Eye (tissue), 1 donor: Measurements from ENCODE around the gene BTG2.
"Not testable (repeated sequence)": the region's sequence is repeated elsewhere in the genome, so short reads cannot be mapped to it uniquely, and the experiment has no call there.

Experiments used
- DNase-seq: peaks from one replicate; pipeline ENCODE4 v3.0.0-alpha.2; 2015

BTG2 gene

DNA sequence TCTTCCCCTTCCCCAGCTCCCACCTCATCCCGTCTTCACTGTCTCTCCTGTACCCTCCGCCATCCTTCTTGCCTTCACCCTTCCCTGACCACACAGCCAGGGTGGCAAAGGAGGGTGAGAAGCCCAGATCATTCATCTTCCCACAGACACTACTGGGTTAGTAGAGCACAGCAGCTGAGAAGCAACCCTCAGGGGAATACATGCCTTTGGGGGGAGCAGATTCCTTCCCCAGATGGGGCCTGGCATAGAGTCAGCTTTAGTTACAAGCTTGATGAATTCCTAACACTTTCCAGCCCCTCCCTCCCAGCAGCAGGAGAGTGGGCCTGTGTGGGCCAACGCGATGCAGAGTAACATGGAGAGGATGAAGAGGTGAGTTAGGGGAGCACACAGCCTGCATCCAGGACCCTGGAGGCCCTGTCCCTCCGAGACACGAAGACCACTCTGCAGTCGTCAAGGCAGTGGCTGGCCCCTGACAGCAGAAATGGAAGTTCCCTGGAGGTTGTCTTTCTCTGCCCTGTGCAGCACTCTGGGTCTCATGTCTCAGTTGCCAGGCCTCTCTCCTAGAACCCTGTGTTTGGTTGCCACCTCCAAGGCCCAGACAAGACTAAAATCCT lies 8.8 kb upstream of the BTG2 start:
- peak; percentile 74 for DNase-seq

DNA sequence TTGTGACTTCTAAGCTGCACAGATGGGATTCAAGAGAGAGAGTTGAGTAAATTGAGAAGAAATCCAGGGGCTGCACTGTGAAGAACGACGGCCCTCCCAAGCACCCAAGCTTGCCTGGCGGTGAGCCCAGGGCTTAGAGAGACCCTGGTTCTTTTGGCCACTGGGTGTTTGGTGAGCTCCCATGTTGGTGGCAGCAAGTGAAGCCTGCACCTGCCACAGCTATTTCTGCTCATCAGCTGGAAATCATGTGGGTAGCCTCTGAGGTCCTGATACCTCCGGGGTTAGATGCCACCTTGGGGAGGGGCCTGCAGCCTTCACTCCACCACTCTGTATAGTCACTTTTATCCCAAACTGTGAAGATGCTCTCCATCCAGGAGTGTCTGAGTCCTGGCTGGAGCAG lies 6.2 kb upstream of the BTG2 start:
- DNase-seq: no peak

DNA sequence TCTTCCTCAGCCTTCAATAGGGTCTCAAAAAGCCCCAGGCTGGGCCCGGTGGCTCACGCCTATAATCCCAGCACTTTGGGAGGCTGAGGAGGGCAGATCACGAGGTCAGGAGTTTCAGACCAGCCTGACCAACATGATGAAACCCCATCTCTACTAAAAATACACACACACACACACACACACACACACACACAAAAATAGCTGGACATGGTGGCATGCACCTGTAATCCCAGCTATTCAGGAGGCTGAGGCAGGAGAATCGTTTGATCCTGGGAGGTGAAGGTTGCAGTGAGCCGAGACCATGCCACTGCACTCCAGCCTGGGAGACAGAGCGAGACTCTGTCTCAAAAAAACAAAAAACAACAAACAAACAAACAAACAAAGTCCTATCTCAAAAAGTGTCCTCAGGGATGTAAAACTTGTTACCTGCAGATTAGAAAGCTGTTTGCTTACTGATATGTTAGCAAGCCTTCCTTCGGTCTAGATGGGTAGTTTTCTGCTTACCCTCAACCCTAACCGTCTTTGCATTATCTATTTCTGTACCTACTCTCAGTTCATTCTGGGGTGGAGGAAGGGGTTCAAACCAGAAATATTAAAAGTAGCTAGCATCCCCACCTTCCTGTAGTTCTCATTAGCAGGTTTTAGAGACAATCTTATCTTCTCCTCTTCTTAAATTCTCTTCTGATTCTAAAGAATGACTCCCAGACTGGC lies 5.4 kb upstream of the BTG2 start:
- DNase-seq: not testable (repeated sequence)

DNA sequence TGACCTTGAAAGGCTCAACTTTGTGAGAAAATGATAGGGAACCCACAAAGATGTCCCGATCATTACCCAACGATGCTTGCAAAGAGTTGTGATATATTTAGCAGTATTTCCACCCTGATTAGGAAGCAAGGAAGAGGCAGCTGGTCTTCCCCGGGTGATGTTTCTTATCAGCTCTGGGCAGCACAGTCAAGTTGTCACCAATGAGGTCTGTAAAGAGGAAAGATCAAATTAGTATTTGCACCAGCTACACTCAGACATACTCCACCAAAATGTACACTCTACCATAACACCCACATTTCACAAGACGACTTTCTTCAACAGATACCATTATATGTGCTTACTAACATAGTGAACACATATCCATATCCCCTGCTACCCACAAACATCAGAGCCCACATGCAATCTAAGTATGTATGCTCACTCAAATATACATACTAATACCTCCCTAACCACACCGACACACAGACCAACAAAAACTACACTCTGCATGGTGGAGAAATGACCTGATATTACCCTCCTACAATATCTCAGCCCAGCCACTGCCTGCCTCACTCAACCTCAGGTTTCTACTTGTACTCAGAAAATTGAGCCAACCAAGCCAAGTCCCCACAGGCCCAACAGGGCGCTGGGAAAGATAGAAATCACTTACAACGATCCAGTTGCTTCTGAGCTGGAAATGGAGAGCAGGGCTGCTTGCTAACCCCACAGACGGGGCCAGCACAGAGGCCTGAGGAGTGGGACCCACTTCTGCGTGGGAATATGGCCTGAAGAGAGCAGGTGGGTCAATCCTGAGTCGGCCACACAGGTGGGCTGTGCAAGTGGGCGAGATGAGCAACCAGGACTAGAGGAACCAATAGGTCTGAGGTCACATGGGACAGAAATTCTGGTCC lies 4.6 kb upstream of the BTG2 start:
- DNase-seq: no peak

DNA sequence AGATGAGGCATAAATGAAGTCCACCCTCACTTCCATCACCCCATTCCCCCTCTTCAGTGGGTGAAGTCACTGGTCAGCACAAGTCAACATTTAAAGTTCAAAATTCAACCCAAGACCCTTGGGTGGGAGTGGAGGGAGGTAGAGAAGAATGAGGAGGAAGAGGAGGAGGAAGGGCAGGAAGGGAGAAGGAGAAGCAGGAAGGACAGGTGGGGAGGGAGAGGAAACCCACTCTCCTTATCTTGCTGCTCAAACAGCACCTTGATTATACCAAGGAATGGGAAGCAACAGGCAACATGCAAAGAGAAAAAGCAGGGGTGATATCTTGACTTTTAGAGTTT lies 4.0 kb upstream of the BTG2 start:
- no peak for DNase-seq

DNA sequence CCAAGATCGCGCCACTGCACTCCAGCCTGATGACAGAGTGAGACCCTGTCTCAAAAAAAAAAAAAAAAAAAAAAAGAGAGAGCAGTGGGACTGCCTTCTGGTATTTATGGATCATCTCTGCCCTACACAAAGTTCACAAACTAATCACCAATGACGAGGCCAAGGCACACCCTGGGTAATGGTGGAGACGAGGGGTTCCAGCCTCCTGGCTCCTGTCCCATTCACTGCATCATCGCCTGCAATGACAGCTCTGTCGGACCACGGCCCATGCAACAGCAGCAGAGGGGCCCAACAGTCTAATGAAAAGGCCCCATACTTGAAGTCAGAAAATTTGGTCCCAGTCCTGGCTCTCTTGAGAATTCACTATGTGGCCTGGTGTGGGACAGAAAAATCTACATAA lies 2.9 kb upstream of the BTG2 start:
- no peak for DNase-seq

DNA sequence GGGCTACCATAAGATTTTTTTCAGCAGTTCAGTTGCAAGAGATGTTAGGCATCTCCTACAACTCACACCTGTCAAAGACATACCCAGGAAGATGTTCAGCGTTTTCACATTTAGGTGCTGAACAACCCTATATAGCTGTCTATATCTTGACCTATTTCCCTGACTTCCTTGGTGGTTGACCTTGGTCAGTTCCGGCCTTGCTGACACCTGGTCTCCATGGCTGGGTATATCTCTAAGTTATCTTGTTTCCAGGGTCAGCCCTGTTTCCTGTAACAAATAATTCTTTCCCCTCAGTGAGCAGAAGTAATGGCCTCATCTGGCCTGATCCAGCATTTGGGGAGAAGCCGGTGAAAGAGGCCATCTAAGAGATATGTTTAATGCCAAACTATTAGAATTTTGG lies 2.4 kb upstream of the BTG2 start:
- DNase-seq: no peak

DNA sequence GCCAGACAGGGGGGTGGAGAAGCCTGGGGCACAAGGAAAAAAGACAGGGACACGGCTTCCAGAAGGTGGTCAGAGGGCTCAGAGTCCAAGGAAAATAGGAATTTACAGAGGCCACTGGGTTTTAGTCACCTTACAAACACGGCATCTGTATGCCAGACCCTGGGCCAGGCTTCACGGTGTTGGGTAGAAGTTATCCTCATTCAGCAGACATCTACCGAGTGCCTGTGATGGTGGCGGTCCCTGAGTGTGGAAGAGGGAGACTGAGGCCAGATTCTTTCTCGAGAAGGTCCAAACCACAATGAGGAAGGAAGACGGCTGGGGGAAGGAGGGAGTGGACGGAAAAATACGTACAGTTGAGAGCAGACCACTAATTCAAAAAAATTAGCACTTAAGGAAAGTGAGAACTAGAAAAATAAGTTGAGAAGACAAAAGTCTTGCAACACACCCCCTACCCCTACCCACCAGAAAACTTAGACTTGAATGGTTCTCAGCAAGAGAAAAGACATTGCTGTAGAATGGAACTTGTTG lies 864 bp upstream of the BTG2 start:
- no peak for DNase-seq

DNA sequence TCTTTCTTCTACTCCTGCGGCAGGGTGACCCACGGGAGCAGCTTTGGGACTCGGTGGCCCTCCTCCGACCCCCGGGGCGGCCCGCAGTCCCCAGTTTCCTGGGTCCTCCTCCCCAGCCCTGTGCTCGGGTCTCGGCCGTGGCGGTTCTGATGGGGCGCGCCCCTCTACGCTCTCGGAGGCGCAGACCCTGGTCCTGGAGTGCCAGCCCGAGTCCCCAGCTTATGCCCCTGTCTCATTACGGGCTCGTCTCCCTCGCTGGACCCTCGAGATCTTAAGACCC lies 430 bp downstream of the BTG2 start:
- peak; percentile 72 for DNase-seq

DNA sequence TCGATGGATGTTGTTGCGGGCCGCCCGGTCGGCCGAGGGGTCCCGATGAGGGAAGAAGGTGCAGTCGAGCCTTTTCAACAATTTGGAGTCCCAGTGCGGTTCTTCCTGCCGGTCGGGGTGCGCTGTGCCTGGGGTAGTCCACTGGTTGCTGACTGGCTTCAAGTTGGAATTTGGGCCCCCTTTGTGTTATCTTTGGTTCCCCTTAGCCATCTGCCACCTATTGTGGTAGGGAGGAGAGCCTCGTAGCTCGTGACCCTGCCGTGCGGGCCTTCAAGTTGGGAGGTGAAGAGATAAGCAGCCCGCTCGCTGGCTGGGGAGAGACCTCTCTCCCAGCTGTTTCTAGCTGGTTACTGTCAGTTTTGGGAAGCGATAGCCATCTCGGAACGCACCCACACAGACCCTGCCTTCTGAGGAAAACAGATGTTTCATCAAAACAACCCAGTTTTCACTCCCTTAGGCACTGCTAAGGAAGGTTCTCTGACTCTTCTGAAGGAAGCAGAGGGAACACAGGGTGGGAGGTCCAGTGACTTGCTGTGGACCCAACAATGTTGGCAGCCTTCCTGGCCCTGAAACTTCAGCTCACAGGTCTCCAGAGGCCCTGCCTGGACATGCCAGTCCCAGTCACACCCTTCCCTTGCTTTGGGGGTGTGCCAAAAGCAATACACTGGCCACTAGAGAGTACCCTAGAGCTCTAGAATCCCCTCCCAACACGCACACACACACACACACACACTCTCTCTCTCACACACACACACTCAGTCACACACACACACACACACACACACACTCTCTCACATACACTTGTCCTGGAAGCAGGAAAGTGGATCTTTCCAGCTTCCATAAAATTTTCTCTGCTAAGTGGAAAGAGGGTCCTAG lies 1.0 kb downstream of the BTG2 start:
- peak; percentile 86 for DNase-seq

DNA sequence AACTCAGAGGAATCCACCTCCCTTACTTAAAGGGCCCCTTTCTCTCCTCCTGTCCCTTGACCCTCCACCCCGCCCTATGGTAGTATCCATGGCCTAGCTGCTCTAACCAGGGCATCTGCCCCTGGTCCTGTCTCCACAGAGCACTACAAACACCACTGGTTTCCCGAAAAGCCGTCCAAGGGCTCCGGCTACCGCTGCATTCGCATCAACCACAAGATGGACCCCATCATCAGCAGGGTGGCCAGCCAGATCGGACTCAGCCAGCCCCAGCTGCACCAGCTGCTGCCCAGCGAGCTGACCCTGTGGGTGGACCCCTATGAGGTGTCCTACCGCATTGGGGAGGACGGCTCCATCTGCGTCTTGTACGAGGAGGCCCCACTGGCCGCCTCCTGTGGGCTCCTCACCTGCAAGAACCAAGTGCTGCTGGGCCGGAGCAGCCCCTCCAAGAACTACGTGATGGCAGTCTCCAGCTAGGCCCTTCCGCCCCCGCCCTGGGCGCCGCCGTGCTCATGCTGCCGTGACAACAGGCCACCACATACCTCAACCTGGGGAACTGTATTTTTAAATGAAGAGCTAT lies 1.7 kb downstream of the BTG2 start:
- no peak for DNase-seq

DNA sequence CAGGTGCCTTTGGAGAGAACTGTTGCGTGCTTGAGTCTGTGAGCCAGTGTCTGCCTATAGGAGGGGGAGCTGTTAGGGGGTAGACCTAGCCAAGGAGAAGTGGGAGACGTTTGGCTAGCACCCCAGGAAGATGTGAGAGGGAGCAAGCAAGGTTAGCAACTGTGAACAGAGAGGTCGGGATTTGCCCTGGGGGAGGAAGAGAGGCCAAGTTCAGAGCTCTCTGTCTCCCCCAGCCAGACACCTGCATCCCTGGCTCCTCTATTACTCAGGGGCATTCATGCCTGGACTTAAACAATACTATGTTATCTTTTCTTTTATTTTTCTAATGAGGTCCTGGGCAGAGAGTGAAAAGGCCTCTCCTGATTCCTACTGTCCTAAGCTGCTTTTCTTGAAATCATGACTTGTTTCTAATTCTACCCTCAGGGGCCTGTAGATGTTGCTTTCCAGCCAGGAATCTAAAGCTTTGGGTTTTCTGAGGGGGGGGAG lies 2.4 kb downstream of the BTG2 start:
- no peak for DNase-seq

DNA sequence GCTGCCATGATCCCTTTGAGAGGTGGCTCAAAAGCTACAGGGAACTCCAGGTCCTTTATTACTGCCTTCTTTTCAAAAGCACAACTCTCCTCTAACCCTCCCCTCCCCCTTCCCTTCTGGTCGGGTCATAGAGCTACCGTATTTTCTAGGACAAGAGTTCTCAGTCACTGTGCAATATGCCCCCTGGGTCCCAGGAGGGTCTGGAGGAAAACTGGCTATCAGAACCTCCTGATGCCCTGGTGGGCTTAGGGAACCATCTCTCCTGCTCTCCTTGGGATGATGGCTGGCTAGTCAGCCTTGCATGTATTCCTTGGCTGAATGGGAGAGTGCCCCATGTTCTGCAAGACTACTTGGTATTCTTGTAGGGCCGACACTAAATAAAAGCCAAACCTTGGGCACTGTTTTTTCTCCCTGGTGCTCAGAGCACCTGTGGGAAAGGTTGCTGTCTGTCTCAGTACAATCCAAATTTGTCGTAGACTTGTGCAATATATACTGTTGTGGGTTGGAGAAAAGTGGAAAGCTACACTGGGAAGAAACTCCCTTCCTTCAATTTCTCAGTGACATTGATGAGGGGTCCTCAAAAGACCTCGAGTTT lies 3.1 kb downstream of the BTG2 start:
- peak; percentile 24 for DNase-seq

DNA sequence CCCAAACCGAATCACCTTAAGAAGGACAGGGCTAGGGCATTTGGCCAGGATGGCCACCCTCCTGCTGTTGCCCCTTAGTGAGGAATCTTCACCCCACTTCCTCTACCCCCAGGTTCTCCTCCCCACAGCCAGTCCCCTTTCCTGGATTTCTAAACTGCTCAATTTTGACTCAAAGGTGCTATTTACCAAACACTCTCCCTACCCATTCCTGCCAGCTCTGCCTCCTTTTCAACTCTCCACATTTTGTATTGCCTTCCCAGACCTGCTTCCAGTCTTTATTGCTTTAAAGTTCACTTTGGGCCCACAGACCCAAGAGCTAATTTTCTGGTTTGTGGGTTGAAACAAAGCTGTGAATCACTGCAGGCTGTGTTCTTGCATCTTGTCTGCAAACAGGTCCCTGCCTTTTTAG lies 3.6 kb downstream of the BTG2 start:
- DNase-seq: no peak

DNA sequence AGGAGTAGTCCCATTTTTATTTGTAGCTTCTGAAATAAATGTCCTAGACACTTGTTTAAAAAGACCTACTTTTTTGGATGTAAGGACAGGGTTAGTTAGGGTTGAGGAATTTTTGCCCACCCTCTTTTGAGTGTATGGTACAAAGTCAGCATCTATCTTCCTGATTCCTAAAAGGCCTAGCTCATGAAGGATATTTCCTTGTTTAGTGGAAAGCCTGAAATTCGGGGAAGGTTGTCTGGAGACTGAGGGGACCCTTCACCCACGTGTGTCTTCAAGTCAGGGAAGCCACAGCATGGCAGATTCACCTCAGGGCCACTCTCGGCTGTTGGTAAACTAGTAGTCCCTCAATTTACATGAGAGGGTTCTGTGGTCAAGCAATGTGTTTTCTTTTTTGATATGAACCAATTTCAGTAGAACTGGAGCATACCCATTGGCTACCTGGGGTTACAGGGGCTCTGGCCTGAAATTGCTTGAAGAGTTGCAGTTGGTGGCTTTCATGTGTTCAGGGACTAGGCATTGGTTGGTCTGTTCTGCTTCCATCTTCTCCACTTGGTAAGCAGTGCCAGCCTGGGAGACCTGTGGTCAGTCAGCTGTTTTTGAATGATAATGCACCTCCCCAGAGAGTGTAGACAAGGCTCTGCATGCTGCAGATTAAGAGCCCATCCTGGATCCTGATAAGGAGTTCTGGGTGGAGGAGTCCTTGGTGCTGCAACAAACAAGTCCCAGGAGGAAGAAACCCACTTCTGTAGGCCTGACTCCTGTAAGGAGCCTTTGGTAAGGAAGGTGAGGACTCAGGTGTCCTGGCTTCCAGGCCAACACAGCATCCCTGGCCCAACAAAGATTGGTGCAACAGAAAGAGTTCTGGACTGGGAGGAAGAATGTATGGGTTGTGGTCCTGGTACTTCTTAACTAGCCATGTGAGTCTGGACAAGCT lies 6.3 kb downstream of the BTG2 start:
- no peak for DNase-seq

DNA sequence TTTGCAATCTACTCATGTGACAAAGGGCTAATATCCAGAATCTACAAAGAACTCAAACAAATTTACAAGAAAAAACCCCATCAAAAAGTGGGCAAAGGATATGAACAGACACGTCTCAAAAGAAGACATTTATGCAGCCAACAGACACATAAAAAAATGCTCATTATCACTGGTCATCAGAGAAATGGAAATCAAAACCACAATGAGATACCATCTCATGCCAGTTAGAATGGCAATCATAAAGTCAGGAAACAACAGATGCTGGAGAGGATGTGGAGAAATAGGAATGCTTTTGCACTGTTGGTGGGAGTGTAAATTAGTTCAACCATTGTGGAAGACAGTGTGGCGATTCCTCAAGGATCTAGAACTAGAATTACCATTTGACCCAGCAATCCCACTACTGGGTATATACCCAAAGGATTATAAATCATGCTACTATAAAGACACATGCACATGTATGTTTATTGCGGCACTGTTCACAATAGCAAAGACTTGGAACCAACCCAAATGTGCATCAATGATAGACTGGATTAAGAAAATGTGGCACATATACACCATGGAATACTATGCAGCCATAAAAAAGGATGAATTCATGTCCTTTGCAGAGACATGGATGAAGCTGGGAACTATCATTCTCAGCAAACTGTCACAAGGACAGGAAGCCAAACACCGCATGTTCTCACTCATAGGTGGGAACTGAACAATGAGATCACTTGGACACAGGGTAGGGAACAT lies 8.9 kb downstream of the BTG2 start:
- DNase-seq: not testable (repeated sequence)

DNA sequence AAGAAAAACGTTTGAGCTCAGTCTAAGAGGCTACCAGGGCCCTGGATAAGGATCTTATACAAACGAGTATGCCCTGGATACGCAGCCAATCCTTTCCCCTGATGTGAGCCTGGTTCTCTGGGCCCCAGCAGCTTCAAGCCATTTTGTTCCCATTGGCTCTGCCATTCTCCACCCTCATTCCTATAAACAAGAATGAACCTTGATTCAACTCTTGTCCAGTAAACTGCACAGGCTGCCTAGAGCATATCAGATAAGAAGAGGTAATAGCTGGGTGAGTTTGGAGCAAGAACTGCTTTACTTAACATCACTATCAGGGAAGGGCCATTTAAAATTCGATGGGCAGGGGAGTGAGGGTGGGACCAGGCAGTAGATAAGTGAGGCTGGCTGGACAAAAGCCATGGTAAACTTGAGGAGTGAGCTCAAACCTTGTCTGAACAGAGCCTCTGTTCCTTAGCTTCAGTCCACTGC lies 11.3 kb downstream of the BTG2 start:
- no peak for DNase-seq

DNA sequence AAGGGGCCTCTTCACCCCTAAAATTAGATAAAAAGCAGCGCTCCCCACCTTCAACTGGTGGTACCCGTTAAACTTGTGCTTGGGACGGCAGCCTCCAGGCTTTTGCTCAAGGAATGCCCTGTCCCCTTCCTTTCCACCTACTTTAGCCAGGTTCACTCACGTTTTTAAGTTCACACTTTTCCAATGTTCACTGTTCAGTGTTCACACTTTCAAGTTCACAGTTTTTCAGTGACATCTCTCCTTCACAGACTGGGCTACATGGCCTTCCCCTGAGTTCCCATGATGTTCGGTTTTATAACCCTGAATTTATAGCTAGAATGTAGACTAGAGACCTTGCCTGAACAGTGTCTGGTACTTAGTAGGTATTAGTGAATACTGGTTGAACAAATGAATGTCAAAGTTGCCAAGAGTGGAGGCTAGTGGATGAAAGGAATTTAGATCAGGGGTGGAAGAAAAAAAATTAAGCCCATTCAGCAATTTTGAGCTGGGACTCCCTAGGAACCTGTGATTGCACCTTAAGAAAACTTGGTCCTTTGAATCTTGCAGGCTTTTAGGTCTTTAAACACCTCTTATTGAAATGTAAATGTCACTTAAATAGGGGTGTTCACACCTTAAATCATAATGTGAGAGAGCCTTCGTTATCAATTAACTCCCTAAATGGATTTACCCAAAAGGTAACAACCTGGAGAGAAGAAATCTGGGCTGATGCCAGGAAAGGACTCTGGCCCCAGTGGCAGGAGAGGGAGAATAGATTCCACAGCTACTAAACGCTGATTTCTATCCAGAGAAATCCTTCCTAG lies 12.3 kb downstream of the BTG2 start:
- no peak for DNase-seq

DNA sequence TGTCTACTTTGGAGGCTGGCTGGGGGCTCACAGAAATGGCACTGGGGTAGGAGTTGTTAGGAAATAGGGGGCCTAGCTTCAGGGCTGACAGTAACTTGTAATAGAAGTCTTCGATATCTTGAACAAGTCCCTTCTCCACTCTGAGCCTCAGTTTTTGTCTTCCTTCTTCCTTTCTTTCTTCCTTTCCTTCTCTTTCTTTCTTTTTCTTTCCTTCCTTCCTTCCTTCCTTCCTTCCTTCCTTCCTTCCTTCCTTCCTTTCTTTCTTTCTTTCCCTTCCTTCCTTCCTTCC lies 12.9 kb downstream of the BTG2 start:
- no peak for DNase-seq
